A549 (cell line): ENCODE measurements around the gene PNMA8B.

Experiments used
- CEBPB ChIP-seq, 2 experiments: fragments of >200 bp in 1 of 2; sonication (Bioruptor Twin) in 1 of 2; formaldehyde crosslinking in 1 of 2; IDR thresholded peaks; 2 replicates each; pipeline ENCODE4 v1.6.1; 2012 to 2016
- CTCF ChIP-seq: fragments of >200 bp; sonication (Bioruptor Twin); formaldehyde crosslinking; IDR thresholded peaks from 3 replicates; pipeline ENCODE4 v1.5.1; 2016
- JUN ChIP-seq, 2 experiments: fragments of >200 bp; sonication (Bioruptor Twin); formaldehyde crosslinking; IDR thresholded peaks; 2 replicates in 1 of 2; 3 replicates in 1 of 2; pipeline ENCODE4 v1.6.1; 2016 to 2017
- NR3C1 ChIP-seq: fragments of >200 bp; sonication (Bioruptor Twin); formaldehyde crosslinking; IDR thresholded peaks from 3 replicates; pipeline ENCODE4 v1.6.1; 2017
- SMC3 ChIP-seq: fragments of >200 bp; sonication (Bioruptor Twin); formaldehyde crosslinking; IDR thresholded peaks from 3 replicates; pipeline ENCODE4 v1.6.1; 2018; ENCODE audit warnings: inconsistent platforms

GRCh38 chr19:46447006-46447405 is 48.7 kb downstream of the PNMA8B start:
- TF ChIP-seq CEBPB (IDR thresholded peaks at IDR 0.05), result no peak
- no peak for TF ChIP-seq JUN (IDR thresholded peaks at IDR 0.05)
- no peak for TF ChIP-seq CTCF
- no peak for TF ChIP-seq NR3C1
- no peak for TF ChIP-seq SMC3
